ENCODE measurements around the gene PPP1R9B.

DNA sequence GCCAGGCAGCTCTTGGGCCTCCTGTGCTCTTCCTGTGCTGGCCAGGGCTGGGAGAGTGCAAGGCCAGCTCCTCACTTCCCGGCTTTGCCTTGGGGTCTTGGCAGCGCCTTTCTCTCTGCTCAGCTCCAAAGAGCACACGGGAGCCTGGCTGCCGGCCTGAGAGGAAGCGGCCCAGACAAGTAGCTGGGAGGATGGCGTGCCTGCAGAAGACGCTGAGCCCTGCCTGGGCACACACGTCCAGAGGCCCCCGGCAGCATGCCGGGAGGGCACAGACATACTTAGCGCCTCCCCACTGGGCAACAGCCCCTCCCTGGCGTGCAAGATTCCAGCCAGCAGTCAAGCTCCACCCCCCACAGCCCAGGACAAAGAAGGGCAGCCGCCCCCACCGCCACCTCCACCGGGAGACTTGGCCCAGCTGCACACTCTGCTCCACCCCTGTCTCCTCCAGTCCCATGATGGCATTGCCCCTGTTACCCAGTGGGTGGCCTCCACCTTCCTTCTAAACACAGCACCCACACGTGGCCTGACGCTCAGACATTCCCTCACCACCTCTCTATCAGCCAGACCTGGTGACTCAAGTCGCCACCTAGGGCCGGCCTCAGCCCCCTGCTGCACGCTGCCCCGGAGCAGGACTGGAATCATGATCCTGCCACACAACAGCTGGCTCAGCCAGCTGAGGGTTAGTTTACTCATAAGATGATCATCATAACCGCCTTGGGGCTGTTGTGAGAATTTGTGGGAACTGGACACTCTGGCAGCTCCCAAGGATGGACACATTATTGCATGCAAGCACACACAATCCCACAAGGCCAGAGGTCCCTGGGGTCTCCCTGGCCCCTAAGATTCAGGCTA, 27.7 kb upstream of the PPP1R9B start:
- TF ChIP-seq, protein P1, sequence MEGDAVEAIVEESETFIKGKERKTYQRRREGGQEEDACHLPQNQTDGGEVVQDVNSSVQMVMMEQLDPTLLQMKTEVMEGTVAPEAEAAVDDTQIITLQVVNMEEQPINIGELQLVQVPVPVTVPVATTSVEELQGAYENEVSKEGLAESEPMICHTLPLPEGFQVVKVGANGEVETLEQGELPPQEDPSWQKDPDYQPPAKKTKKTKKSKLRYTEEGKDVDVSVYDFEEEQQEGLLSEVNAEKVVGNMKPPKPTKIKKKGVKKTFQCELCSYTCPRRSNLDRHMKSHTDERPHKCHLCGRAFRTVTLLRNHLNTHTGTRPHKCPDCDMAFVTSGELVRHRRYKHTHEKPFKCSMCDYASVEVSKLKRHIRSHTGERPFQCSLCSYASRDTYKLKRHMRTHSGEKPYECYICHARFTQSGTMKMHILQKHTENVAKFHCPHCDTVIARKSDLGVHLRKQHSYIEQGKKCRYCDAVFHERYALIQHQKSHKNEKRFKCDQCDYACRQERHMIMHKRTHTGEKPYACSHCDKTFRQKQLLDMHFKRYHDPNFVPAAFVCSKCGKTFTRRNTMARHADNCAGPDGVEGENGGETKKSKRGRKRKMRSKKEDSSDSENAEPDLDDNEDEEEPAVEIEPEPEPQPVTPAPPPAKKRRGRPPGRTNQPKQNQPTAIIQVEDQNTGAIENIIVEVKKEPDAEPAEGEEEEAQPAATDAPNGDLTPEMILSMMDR (IDR thresholded peaks at IDR 0.05; ENCODE audit: low read depth, low read length), result peak; percentile 83
- no peak for TF ChIP-seq EZH2phosphoT487 (IDR thresholded peaks at IDR 0.05; ENCODE audit: low read depth)

Data from OCI-LY3 (cell line).